B cell (primary cell): ENCODE data around the gene PAX2.

Experiments used
- CTCF ChIP-seq: fragments of 200-600 bp; IDR thresholded peaks from one replicate; pipeline ENCODE4 v1.8.0; 2022; ENCODE audit warnings: antibody characterized with exemption, mild to moderate bottlenecking
- EZH2 ChIP-seq: IDR thresholded peaks from 2 replicates; pipeline ENCODE4 v1.6.1; 2012; ENCODE audit warnings: borderline replicate concordance, low read depth, mild to moderate bottlenecking, moderate library complexity, low read length; ENCODE audit not compliant: insufficient read depth, poor library complexity, severe bottlenecking

- TF ChIP-seq CTCF (no peak), EZH2 (no peak)
Measured at GRCh38 chr10:100819424-100819823, 74.0 kb downstream of the PAX2 start.
